HCT116 (cell line): ENCODE results near the gene LHFPL4. TPM values are rescaled to one million over a fixed set of nuclear protein-coding genes. Genes with fewer than 3 reads are reported as not detected.

Experiments used
- ATAC-seq: fragments of 200-7000 bp; cut with Tn5 transposase; 2 replicates; pipeline ENCODE4 v1.9.1; 2020; ENCODE audit warnings: mild to moderate bottlenecking, moderate library complexity
- BruUV-seq: library from RNA; stranded (reverse); fragments of 400-500 nt; replicated peaks from 2 replicates; lab custom pipeline; 2021; lab: Mats Ljungman, UMichigan
- CTCF ChIA-PET: fragments of 300-600 bp; sonication (Branson Sonifier 250); formaldehyde crosslinking; loops from one replicate; lab custom pipeline; 2021; ENCODE audit warnings: antibody characterized with exemption; lab: Charles Lee
- POLR2A ChIA-PET: fragments of 300-600, 350-600 bp; sonication (Branson Sonifier 250); formaldehyde crosslinking; loops from one replicate; lab custom pipeline; 2021; ENCODE audit warnings: antibody characterized with exemption; lab: Charles Lee
- RAD21 ChIA-PET, 2 experiments: fragments of 300-600 bp; sonication (Branson Sonifier 250); formaldehyde crosslinking; loops; one replicate each; lab custom pipeline; 2023; ENCODE audit warnings: low total read pairs in 2 of 2; ENCODE audit not compliant: uncharacterized antibody in 2 of 2, unreplicated experiment in 2 of 2, low non-redundant PET in 1 of 2; lab: Charles Lee
- DNase-seq: peaks from one replicate; pipeline ENCODE4 v3.0.0-alpha.2; 2010; ENCODE audit warnings: low read depth, low spot score
- H2AFZ ChIP-seq: fragments of 200-600 bp; shearing (Covaris generic), sonication (generic); 2 replicates; pipeline ENCODE4 v1.6.1; 2017; ENCODE audit warnings: low read depth, mixed run types, mixed read lengths, antibody characterized with exemption, low read length; ENCODE audit not compliant: poor library complexity, severe bottlenecking
- H3K27ac ChIP-seq: 2 replicates; pipeline ENCODE4 v1.5.1; 2012; ENCODE audit warnings: low read depth, low read length
- H3K27me3 ChIP-seq: fragments of 200-600 bp; sonication (generic); 2 replicates; pipeline ENCODE4 v1.6.1; 2016; ENCODE audit warnings: mixed run types, low read length, mixed read lengths; ENCODE audit not compliant: insufficient read depth
- H3K36me3 ChIP-seq, 2 experiments: fragments of 200-500 bp in 1 of 2; fragments of 200-600 bp in 1 of 2; sonication (Bioruptor generic) in 1 of 2; sonication (generic) in 1 of 2; 2 replicates each; pipeline versions ENCODE4 v1.5.1 to v1.6.1; 2014 to 2016; ENCODE audit warnings: low read length in 2 of 2, inconsistent platforms in 1 of 2, mixed read lengths in 1 of 2, mixed run types in 1 of 2; ENCODE audit not compliant: insufficient read depth in 2 of 2, control insufficient read depth in 1 of 2
- H3K4me1 ChIP-seq, 2 experiments: fragments of 200-600 bp in 1 of 2; sonication (generic) in 1 of 2; 2 replicates each; pipeline versions ENCODE4 v1.5.1 to v1.6.1; 2012 to 2017; ENCODE audit warnings: low read length in 2 of 2, inconsistent platforms in 1 of 2, mild to moderate bottlenecking in 1 of 2, mixed read lengths in 1 of 2, mixed run types in 1 of 2, moderate library complexity in 1 of 2; ENCODE audit not compliant: insufficient read depth in 2 of 2, control insufficient read depth in 1 of 2
- H3K4me2 ChIP-seq: fragments of 200-600 bp; sonication (generic); 2 replicates; pipeline ENCODE4 v1.6.1; 2017; ENCODE audit warnings: mixed run types, low read length, mixed read lengths
- H3K4me3 ChIP-seq, 2 experiments: fragments of 200-600 bp in 1 of 2; sonication (generic) in 1 of 2; replicated peaks in 1 of 2; 2 replicates each; pipeline ENCODE4 v1.5.1; 2011 to 2016; ENCODE audit warnings: low read length in 2 of 2, control low read depth in 1 of 2, low read depth in 1 of 2, mild to moderate bottlenecking in 1 of 2, mixed read lengths in 1 of 2, mixed run types in 1 of 2
- H3K79me2 ChIP-seq: fragments of 200-600 bp; sonication (generic); 2 replicates; pipeline ENCODE4 v1.6.1; 2017; ENCODE audit warnings: mild to moderate bottlenecking, mixed run types, low read length, moderate library complexity, mixed read lengths; ENCODE audit not compliant: insufficient read depth
- H3K9ac ChIP-seq: fragments of 200-600 bp; sonication (generic); 2 replicates; pipeline ENCODE4 v1.6.1; 2016; ENCODE audit warnings: low read length, mixed read lengths
- H3K9me2 ChIP-seq: fragments of 200-600 bp; sonication (generic), shearing (Covaris generic); 2 replicates; pipeline ENCODE4 v1.6.1; 2017; ENCODE audit warnings: mixed run types, mild to moderate bottlenecking, moderate library complexity; ENCODE audit not compliant: insufficient read depth
- H3K9me3 ChIP-seq, 2 experiments: fragments of 200-500 bp in 1 of 2; fragments of 200-600 bp in 1 of 2; sonication (Bioruptor generic) in 1 of 2; sonication (generic) in 1 of 2; 2 replicates each; pipeline ENCODE4 v1.6.1; 2014 to 2017; ENCODE audit warnings: low read length in 2 of 2, mixed read lengths in 2 of 2, inconsistent platforms in 1 of 2, low read depth in 1 of 2, mild to moderate bottlenecking in 1 of 2, mixed run types in 1 of 2, moderate library complexity in 1 of 2; ENCODE audit not compliant: control insufficient read depth in 1 of 2, insufficient read depth in 1 of 2
- H4K20me1 ChIP-seq: fragments of 200-600 bp; sonication (generic), shearing (Covaris generic); 2 replicates; pipeline ENCODE4 v1.6.1; 2017; ENCODE audit warnings: mixed run types, mild to moderate bottlenecking, moderate library complexity; ENCODE audit not compliant: insufficient read depth
- CTCF ChIP-seq, 3 experiments: fragments of 200-600 bp in 1 of 3; sonication (generic) in 1 of 3; IDR thresholded peaks in 2 of 3; conservative IDR thresholded peaks in 1 of 3; 2 replicates each; pipeline ENCODE4 v1.5.1; 2012 to 2017; ENCODE audit warnings: low read depth in 2 of 3, low read length in 2 of 3, antibody characterized with exemption in 1 of 3, borderline replicate concordance in 1 of 3, control low read depth in 1 of 3, mild to moderate bottlenecking in 1 of 3, mixed read lengths in 1 of 3, mixed run types in 1 of 3, moderate library complexity in 1 of 3; ENCODE audit not compliant: insufficient read depth in 1 of 3
- ELF1 ChIP-seq: IDR thresholded peaks from 2 replicates; pipeline ENCODE4 v1.6.1; 2012; ENCODE audit warnings: low read depth, borderline replicate concordance
- JUND ChIP-seq: IDR thresholded peaks from 2 replicates; pipeline ENCODE4 v1.6.1; 2012
- POLR2A ChIP-seq: IDR thresholded peaks from 2 replicates; pipeline ENCODE4 v1.7.0; 2011; ENCODE audit warnings: borderline replicate concordance; ENCODE audit not compliant: insufficient read depth, insufficient read length; ENCODE audit errors: extremely low read depth
- POLR2AphosphoS5 ChIP-seq: IDR thresholded peaks from 2 replicates; pipeline ENCODE4 v1.6.1; 2011; ENCODE audit warnings: mild to moderate bottlenecking, low read depth, low read length, moderate library complexity
- RAD21 ChIP-seq: IDR thresholded peaks from 2 replicates; pipeline ENCODE4 v1.6.1; 2012; ENCODE audit warnings: low read depth, mild to moderate bottlenecking
- SIN3A ChIP-seq: IDR thresholded peaks from 2 replicates; pipeline ENCODE4 v1.6.1; 2012; ENCODE audit warnings: low read depth
- TCF7L2 ChIP-seq: IDR thresholded peaks from 2 replicates; pipeline ENCODE4 v1.7.0; 2011; ENCODE audit warnings: borderline replicate concordance, inconsistent platforms; ENCODE audit not compliant: insufficient read depth, insufficient read length; ENCODE audit errors: extremely low read depth
- YY1 ChIP-seq: IDR thresholded peaks from 2 replicates; pipeline ENCODE4 v1.6.1; 2011; ENCODE audit warnings: low read length, low read depth, moderate library complexity, mild to moderate bottlenecking; ENCODE audit not compliant: insufficient replicate concordance; ENCODE audit errors: extremely low read depth
- ZFX ChIP-seq: fragments of 450-650 bp; IDR thresholded peaks from 2 replicates; pipeline ENCODE4 v1.6.1; 2017
- intact Hi-C: fragments of 100-400 bp; cut with micrococcal nuclease; formaldehyde crosslinking; loops from 2 replicates; pipeline ENCODE4 v1.10.0; 2022
- total RNA-seq: library from RNA; stranded (reverse); gene quantifications from one replicate; pipeline ENCODE4 v1.2.1, GENCODE V29; 2021; ENCODE audit not compliant: unreplicated experiment

The LHFPL4 gene
- total RNA-seq, 1 experiment from 2014 or later: not detected

GRCh38 chr3:9503283-9503682 is 50.3 kb downstream of the LHFPL4 start:
- ChIA-PET POLR2A (no interaction called here), RAD21 (no interaction called here)
- H3K27me3 ChIP-seq: no peaks in the 10 kb centered on the region

More at GRCh38 chr3:9503283-9503682, 50.3 kb downstream of the LHFPL4 start:
- Histone ChIP-seq H3K9me3 (no peaks in the 10 kb centered on the region), H3K4me2 (no peak overlapping the region), H3K36me3 (no peaks in the 10 kb centered on the region), H4K20me1 (no peaks in the 10 kb centered on the region), H3K79me2 (no peaks in the 10 kb centered on the region), H3K4me3 (no peak overlapping the region), H3K9me2 (no peaks in the 10 kb centered on the region), H3K4me1 (peaks cover 15 to 27% of the 10 kb centered on the region in 2 experiments), H2AFZ (no peak overlapping the region), H3K9ac (no peak overlapping the region), H3K27ac (no peak overlapping the region)
- TF ChIP-seq TCF7L2: no peak
- TF ChIP-seq RAD21: peak; percentile 93
- peak; percentile 77 to 96 (median 93) for TF ChIP-seq CTCF (IDR thresholded peaks at IDR 0.05 in 2 of 3, conservative IDR thresholded peaks at IDR 0.05 in 1 of 3; ENCODE audit: borderline replicate concordance in 1 of 3, insufficient read depth in 1 of 3, low read depth in 2 of 3, low read length in 2 of 3)
- no peak for TF ChIP-seq YY1
- TF ChIP-seq POLR2AphosphoS5: no peak
- TF ChIP-seq JUND: no peak
- TF ChIP-seq SIN3A: no peak
- no peak for TF ChIP-seq POLR2A
- no peak for TF ChIP-seq ELF1
- TF ChIP-seq ZFX: no peak
- no TSS peak for BruUV-seq
- peak; percentile 67 for ATAC-seq
- CTCF ChIA-PET: interaction anchor here (0.8 to 2.2 kb wide), 9 partner anchors 9 to 443 kb away, joined by 3 to 6 read pairs (median 4); partner anchors contain the start of genes ARPC4 and TADA3
- intact Hi-C loops: loop anchor here (5.0 to 10.0 kb wide), 4 partner anchors 142 to 444 kb away; partner anchors contain the start of gene MTMR14
- DNase-seq: peak; percentile 71
